Pancreas (tissue), 10 donors: ENCODE results near the gene RIMS4. TPM values are rescaled to one million over a fixed set of nuclear protein-coding genes. Genes with fewer than 3 reads are reported as not detected.

ENCODE experiments used
- ATAC-seq, 4 donors: fragments of 200-7000 bp; cut with Tn5 transposase; one replicate each; pipeline versions ENCODE4 v1.8.0 to v1.9.1; 2020; ENCODE audit warnings: mild to moderate bottlenecking in 4 of 4, moderate library complexity in 4 of 4
- DNase-seq, 6 donors: peaks; one replicate each; pipeline ENCODE4 v3.0.0-alpha.2; 2020
- FAIRE-seq: peaks from 2 replicates; lab custom pipeline; 2012; peaks lifted over from hg19 to GRCh38; lab: Jason Lieb, UNC
- H3K27ac ChIP-seq, 4 donors: fragments of 200-600 bp; sonication (generic); 1 replicate in 3 of 4; 2 replicates in 1 of 4; pipeline versions ENCODE4 v1.5.0 to v1.8.0; 2020
- H3K27me3 ChIP-seq, 4 donors: fragments of 200-600 bp; one replicate each; pipeline ENCODE4 v1.8.0; 2021
- H3K36me3 ChIP-seq, 3 donors: fragments of 200-600 bp; sonication (generic) in 1 of 3; one replicate each; pipeline versions ENCODE4 v1.5.0 to v1.8.0; 2020 to 2021
- H3K4me1 ChIP-seq, 3 donors: fragments of 200-600 bp; one replicate each; pipeline ENCODE4 v1.8.0; 2021
- H3K4me3 ChIP-seq, 4 donors: fragments of 200-600 bp; sonication (generic) in 2 of 4; one replicate each; pipeline versions ENCODE4 v1.5.0 to v1.8.0; 2020 to 2021
- H3K9me3 ChIP-seq, 4 donors: fragments of 200-600 bp; one replicate each; pipeline ENCODE4 v1.8.0; 2021
- WGBS, 2 donors: extraction: QIAGEN DNeasy Blood & Tissue Kit; methylation state at CpG; one replicate each; pipeline ENCODE4 v1.1.7; 2013; 5-methylcytosine and 5-hydroxymethylcytosine counted together
- intact Hi-C, 3 donors: fragments of 100-400 bp; cut with DNase I; formaldehyde crosslinking; loops; one replicate each; pipeline versions ENCODE4 v1.11.1 to v1.14.2; 2022
- polyA plus RNA-seq, 2 donors: library from polyadenylated mRNA; stranded (reverse); fragments of 200-250 nt; gene quantifications; one replicate each; pipeline ENCODE4 v1.2.3, GENCODE V29; 2013
- total RNA-seq, 6 donors: library from RNA; stranded (reverse); fragmentation: NEBNext Ultra II Directional in 4 of 6; extraction: Animal tissue kit (Norgen Biotek cat#: 25700) in 4 of 6; gene quantifications; one replicate each; pipeline versions ENCODE4 v1.2.1 to v1.2.4, GENCODE V29; 2021 to 2023
- TF ChIP-seq, protein P1 (sequence below), 4 donors: fragments of 200-600 bp; sonication (generic) in 3 of 4; IDR thresholded peaks; one replicate each; pipeline versions ENCODE4 v1.5.0 to v1.8.0; 2021; ENCODE audit warnings: antibody characterized with exemption in 4 of 4
- donor health status: healthy with polysubstance abuse.
- donor health status: DM: no; HTN: no; CAD: no; lungs with moderate emphysema.
- donor health status: DM: no; HTN: no; CAD: no.
- donor health status: control.
- donor health status: control.
- donor health status: Bipolar disorder and iron deficiency.
- donor health status: DM: yes; HTN: yes; CAD: no.
- donor health status: DM: no; HTN: no; CAD: no.
- donor health status: DM: no; HTN: no; CAD: no.
- donor health status: DM: yes; HTN: yes; CAD: no.

Gene RIMS4
- total and polyA plus RNA-seq, 8 donors = 0.03 to 0.20 (median 0.08) TPM; not detected in 1

DNA sequence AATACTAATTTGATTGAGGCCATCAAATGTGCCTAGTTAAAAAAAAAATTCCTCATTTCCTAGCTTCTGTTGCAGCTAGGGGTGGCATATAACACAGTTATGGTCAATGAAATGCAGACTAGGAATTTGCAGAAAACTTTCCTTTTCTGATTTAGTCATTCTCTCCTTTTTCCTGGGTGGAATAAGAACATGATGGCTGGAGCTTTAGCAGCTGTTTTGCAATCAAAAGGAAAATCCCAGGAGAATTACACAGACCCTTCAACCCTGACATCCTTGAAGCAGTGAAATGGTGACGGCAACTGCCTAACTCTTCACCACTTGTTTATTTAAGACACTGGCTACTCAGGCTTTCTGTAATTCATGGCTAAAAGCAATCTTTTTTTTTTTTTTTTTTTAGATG lies 23.1 kb upstream of the RIMS4 start:
- Histone ChIP-seq H3K9me3 (no peaks in the 10 kb centered on the region), H3K27ac (no peak overlapping the region), H3K4me1 (no peaks in the 10 kb centered on the region), H3K36me3 (no peaks in the 10 kb centered on the region), H3K27me3 (peaks cover 0 to 3% (median 0%) of the 10 kb centered on the region in 4 donors), H3K4me3 (no peak overlapping the region)
- WGBS, 2 donors = 93 to 96% methylated on average over 1 of the region's 1 CpG
- intact Hi-C loops = no loop called here
- DNase-seq (no peak), ATAC-seq (no peak), FAIRE-seq (no peak)
- TF ChIP-seq, protein P1, sequence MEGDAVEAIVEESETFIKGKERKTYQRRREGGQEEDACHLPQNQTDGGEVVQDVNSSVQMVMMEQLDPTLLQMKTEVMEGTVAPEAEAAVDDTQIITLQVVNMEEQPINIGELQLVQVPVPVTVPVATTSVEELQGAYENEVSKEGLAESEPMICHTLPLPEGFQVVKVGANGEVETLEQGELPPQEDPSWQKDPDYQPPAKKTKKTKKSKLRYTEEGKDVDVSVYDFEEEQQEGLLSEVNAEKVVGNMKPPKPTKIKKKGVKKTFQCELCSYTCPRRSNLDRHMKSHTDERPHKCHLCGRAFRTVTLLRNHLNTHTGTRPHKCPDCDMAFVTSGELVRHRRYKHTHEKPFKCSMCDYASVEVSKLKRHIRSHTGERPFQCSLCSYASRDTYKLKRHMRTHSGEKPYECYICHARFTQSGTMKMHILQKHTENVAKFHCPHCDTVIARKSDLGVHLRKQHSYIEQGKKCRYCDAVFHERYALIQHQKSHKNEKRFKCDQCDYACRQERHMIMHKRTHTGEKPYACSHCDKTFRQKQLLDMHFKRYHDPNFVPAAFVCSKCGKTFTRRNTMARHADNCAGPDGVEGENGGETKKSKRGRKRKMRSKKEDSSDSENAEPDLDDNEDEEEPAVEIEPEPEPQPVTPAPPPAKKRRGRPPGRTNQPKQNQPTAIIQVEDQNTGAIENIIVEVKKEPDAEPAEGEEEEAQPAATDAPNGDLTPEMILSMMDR (IDR thresholded peaks at IDR 0.05) = no peak

DNA sequence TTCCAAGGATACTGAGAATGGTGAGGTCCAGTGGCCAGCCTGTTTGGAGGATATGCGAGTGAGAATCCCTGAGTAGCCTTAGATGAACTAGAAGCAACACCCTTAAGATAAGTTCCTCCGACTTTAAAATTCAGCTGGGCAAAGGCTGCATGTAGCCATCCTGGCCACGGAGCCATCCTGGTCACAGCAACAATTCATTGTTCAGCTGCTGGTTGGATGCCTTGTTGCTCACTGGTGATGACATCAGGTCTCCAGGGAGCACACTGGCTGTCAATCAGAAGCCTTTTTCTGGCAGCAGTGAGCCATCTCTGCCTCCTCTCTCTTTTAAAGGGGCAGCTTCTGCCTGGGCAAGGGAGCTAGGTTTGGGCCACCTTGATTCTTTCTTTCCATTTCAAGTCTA lies 22.4 kb upstream of the RIMS4 start:
- peaks cover 0 to 5% (median 1%) of the 10 kb centered on the region in 4 donors for H3K27me3 ChIP-seq
- intact Hi-C loops = no loop called here
- TF ChIP-seq, protein P1 (IDR thresholded peaks at IDR 0.05) = no peak
- ATAC-seq (no peak), DNase-seq (no peak), FAIRE-seq (no peak)
- no peaks in the 10 kb centered on the region for H3K4me1 ChIP-seq
- no peaks in the 10 kb centered on the region for H3K36me3 ChIP-seq
- no peak overlapping the region for H3K4me3 ChIP-seq
- H3K27ac ChIP-seq = no peak overlapping the region
- 62% methylated on average over 3 of the region's 3 CpGs for WGBS, 2 donors
- no peaks in the 10 kb centered on the region for H3K9me3 ChIP-seq

DNA sequence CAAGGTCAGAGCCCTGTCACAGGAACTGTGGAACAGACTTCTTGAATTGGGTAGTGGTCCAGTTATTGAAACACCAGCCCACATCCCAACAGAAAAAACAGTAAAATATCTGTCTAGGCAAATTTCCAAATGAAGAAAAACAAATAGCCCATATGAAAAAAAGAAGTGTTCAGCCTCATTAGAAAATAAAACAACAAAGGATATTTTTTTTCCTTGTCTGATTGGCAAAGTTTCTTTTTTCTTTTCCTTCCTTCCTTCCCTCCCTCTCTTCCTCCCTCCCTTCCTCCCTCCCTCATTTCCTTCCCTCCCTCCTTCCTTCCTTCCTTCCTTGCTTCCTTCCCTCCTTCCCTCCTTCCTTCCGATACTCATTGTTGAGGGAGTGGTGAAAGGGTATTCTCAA lies 20.6 kb upstream of the RIMS4 start:
- DNase-seq = no peak
- Histone ChIP-seq H3K27me3 (peaks cover 0 to 5% (median 1%) of the 10 kb centered on the region in 4 donors), H3K9me3 (no peaks in the 10 kb centered on the region), H3K27ac (no peak overlapping the region), H3K4me3 (no peak overlapping the region), H3K36me3 (no peaks in the 10 kb centered on the region), H3K4me1 (no peaks in the 10 kb centered on the region)
- ATAC-seq = no peak
- TF ChIP-seq, protein P1 (IDR thresholded peaks at IDR 0.05) = no peak
- 94 to 100% methylated on average over 1 of the region's 1 CpG for WGBS, 2 donors
- intact Hi-C loops = no loop called here
- no peak for FAIRE-seq

DNA sequence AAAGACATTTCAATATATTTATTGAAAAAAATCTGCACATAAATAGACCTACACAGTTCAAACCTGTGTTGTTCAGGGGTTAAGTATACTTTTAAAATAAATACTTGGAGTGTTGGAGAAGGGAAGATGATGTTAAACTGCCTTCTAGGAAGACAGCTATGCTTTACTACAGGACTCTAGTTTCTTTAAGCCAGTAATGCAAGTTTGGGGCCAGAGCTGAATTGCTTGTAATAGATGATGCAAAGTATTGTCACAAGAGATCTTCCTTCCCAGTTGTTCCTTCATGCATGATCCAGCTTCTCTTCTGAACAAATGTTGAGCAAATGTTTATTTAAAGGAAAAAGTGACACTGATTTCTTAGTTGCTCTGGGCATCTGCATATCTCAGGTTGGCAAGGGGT lies 20.2 kb upstream of the RIMS4 start:
- TF ChIP-seq, protein P1 (IDR thresholded peaks at IDR 0.05) = no peak
- ATAC-seq (no peak), FAIRE-seq (no peak), DNase-seq (no peak)
- no peaks in the 10 kb centered on the region for H3K4me1 ChIP-seq
- H3K27ac ChIP-seq = no peak overlapping the region
- H3K9me3 ChIP-seq = no peaks in the 10 kb centered on the region
- peaks cover 0 to 5% (median 1%) of the 10 kb centered on the region in 4 donors for H3K27me3 ChIP-seq
- intact Hi-C loops = no loop called here
- no peak overlapping the region for H3K4me3 ChIP-seq
- no peaks in the 10 kb centered on the region for H3K36me3 ChIP-seq

DNA sequence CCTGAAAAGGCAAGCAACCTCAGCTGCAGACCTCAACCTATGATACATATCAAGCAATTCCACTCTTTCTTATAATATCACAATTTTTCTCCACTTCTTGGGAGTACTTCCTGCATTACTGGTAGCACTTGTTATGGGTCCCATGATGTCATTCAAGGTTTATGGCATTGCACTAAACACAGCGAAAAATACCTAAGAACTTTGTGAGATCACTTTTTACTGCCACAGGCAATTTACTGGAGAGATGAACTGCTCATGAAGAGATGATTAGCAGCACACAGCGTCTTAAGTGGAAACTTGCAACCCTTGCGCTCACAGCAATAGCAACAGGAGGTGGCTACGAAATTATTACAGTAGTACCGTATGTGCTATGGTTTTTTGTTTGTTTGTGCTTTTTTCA lies 19.3 kb upstream of the RIMS4 start:
- H3K9me3 ChIP-seq = no peaks in the 10 kb centered on the region
- TF ChIP-seq, protein P1 (IDR thresholded peaks at IDR 0.05) = no peak
- no peak overlapping the region for H3K4me3 ChIP-seq
- H3K4me1 ChIP-seq = no peaks in the 10 kb centered on the region
- ATAC-seq (no peak), DNase-seq (no peak), FAIRE-seq (no peak)
- 77 to 85% methylated on average over 5 of the region's 5 CpGs for WGBS, 2 donors
- intact Hi-C loops = no loop called here
- no peak overlapping the region for H3K27ac ChIP-seq
- H3K36me3 ChIP-seq = no peaks in the 10 kb centered on the region
- peaks cover 0 to 5% (median 1%) of the 10 kb centered on the region in 4 donors for H3K27me3 ChIP-seq
